GM18909 (cell line): Measurements from ENCODE around the gene NSF.
"Not testable (repeated sequence)": the region's sequence is repeated elsewhere in the genome, so short reads cannot be mapped to it uniquely, and the experiment has no call there.

Source experiments
- ATAC-seq: cut with Tn5 transposase; IDR thresholded peaks from one replicate; pipeline ENCODE4 v1.9.1; 2021; ENCODE audit warnings: mild to moderate bottlenecking; ENCODE audit not compliant: unreplicated experiment, poor library complexity

The NSF gene

DNA sequence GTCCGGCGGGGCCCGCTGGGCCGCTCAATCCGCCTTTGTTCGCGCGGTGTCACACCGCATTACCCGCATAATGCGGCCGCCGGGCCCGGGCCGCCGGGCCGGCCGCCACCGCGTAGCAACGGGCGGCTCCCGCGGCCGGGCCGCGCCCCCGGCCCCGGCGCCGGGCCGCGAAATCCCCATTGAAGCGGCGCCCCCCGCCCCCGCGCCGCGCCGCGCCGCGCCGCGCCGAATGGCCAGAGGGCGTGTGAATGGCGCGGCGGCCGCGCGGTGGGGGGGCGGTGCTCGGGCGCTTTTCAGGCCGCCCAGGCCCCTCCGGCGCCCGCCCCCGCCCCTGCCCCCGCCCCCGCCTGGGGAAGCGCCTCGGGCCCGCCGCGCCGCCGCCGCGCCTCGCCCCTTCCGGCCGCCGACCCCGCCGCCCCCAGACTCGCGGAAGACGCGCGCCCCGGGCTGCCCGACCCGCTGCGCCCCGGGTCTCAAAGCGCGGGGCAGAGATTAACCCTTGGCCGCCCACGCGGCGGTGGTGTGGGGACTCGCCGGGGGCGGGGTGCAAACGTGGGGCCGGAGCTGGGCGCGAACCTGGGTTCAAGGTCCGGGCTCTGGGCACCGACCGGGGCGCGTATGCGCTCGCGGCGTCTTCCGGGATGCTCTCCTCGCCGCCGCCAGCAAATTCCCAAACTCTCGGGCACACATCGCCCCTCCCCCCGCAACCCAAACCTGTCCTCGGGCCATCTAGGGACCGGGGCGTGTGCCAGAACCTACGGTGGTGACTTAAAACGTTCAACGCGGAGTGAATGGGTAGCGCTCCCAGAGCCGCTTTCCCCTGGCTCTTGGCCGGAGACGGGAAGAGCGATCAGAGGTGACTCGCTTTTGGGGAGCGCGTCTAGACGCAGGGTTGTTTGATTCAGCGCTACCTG is 181.3 kb downstream of the NSF start:
- peak; percentile 22 for ATAC-seq

DNA sequence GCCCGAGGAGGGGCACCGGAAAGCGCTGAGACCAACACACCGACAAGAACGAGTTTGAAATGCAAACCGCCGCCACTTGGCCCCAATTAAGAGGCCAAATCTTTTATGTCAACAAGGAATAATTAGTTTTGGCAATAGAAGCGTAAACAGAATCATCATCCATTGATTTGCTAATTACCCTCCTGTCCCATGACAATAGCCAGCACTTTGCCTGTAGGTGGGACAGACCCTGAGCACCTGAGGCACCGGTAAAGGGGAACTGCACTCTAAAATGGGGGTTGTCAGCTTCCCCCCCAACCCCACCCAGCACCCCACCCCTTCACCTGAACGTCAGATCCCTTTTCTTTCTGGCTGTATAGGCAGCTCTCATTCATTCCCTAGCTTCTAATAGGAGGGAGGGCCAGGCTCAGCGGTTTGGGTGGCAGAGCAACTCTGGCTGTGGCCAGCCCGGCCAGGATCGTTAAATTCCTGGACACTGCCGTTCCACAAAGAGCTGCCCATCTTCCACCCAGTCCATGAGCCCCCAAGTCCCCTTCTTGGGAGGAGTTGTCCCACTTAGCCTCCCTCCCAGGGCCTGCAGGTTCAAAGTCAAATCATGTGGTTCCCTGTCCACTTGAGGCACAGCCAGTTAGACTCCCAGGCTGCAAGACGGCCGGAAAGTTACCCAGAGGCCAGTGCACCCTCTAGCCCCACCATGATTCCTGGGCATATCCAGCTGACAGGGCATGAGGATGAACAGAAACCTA is 182.2 kb downstream of the NSF start:
- ATAC-seq = no peak

- no peak for ATAC-seq
Measured at GRCh38 chr17:46773221-46773605, 182.7 kb downstream of the NSF start.

DNA sequence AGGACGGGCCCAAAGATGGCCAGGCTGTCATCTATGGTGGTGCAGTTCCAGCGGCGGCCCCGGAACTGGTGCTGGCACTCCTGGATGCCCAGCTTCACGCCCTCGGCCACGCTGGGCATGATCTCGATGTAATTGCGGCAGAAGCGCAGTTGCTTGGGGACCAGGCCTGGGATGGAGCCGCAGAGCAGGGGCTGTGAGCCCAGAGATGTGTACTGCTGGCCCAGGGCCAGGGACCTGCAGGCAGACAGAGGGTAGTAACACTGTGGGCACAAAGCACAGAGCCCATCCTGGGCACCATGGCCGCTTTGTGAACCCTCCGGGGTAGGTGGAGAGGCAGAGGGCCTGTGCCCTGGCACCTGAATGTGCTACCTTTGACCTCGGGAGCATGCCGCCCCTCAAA is 183.2 kb downstream of the NSF start:
- ATAC-seq = no peak

DNA sequence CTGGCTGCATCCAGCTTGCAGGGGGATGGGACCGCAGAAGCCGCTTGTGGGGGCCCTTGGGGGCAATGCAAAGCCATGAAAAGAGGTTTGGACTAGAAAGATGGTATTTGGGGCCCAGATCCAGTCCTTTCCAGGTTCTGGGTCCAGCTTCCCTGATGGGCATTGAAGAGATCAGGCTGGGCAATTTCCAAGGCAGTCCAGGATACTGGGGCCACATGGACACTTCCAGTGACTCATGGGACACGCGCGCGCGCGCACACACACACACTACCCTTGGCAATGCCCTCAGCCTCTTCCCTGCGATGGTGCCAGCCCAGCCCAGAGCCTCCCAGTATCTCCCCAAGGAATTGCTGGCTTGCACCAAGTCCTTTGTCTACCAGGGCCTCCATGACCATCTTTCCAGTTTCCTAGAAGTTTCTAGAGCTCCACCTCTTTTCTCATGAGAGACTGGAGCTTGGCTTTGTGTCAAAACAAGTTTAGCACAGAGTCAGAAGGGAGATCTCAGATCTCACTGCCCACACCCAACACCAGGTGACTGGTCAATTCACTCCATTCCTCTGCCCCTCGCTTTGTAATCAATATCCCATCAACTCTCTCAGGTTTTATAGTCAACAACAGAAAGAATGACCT is 183.8 kb downstream of the NSF start:
- no peak for ATAC-seq

DNA sequence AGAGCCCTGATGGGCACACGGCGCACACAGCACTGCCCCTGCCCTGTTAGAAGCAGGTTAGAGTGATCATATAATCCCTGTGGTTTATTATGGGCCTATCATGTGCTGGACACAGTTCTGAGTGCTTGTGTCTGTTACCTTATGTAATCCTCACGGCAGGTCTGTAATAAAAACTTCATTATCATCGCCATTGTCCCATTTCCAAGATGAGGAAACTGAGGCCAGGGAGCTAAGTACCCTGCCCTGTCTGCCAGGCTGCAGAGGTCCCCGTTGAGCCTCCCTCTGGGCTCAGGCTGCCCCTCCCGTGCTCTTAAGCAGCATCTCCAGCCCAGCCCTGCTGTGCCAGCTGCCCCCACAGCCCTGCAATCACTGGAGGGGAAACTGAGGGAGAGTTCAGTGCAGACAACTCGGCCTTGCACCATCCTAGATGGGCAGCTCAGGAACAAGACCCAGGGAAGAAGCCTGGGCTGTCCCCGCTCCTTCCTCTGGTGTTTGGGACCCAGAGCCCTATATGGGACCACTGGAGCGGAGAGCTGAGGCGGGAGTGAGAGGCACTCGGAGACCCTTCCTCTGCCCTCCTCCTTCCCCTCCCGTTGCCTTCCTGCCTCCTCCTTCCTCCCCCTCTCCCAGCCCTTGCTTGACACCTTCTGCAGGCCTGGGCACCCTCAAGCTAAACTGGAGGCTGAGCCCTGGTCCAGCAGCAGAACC is 186.0 kb downstream of the NSF start:
- no peak for ATAC-seq

- ATAC-seq = no peak
Measured at GRCh38 chr17:46777943-46778915, 187.8 kb downstream of the NSF start.

DNA sequence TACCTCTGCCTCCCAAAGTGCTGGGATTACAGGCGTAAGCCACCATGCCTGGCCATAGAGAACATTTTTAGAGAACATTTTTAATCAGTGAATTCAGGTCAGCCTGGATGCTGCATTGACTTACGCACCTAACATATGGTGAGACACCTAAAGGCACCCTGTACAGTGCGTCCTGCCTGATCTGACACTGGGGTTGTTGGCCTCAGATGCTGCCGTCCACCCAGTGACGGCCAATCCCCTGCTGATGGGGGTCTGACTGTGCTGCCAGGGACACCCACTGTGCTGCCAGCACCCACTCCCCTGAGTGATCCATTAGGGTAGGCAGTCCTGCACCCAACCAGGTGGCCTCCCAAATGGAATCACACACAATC is 189.5 kb downstream of the NSF start:
- ATAC-seq = no peak

DNA sequence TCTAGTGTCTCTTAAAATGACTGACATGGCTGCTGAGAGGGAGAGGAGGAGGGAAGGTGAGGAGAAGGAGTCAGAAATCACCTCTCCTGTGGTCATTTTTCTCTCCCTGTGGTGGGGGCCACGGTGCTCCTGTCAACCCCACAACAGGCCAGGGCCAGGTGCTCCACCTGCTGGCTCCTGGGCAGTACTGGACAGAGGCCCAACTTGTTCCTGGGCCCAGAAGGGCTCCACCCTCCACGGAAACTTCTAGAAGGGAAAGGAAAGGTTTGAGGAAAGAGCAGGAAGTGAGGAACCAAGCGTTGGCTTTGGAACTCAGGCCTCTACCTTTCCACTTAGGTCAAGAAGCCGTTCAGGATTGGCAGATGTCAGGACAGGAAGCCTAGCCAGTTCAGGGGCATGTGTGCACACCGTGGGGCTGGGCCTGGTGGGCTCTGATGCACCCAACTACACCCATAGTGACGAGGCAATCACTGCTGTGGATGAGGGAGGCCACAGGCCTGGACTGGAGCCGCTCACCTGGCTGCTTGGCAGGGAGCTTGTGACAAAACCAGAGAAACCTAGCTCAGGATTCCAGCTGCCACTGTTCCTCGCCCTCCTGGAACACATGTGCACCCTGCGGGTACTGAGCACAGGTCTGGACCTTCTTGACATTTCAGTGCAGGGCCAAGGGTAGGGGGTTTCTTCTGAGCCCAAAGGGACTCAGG is 191.9 kb downstream of the NSF start:
- ATAC-seq = no peak

DNA sequence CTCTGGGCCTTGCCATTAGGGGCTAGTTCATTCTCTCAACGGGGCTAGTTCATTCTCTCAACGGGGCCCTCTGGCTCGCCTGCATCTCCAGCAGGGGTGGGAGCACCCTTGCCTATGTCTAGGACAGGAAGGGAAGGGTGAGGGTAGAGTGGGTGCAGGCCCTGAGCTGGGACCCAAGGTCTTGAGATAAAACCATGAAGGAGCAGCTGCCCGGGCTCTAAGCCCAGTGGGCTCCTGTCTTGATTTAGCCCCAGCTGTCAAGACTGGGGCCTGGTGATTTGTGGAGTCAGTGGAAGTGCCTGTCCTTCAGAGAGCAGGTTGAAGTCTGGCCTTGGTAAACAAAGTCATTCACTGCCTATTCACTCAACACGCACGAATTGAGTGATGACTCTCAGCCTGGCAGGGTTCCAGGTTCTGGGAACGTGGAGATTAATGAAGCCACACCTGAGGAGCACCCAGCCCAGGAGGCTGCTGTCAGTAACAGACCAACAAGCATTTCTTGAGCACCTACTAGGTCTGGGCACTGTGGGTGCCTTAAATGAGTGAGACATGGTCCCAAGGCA is 192.6 kb downstream of the NSF start:
- ATAC-seq = no peak

DNA sequence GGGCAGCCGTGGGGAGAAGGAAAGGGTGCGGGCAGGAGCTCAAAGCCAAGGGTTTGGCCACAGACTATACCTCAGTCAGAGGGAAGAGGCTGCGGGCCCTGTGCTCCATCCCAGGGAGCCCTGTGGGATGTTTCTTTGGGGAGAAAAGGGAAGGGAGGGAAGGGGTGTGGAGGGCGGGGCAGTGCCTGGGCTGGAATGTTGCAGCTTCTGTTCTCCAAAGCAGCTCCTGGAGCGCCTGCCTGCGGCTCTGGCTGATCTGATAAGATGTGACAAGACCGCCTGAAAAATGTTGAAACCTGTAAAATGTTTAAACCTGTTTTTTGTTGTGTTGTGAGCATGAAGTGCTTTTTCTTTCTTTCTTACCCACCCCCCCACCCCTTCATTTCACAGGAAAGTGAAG is 195.2 kb downstream of the NSF start:
- ATAC-seq = no peak

DNA sequence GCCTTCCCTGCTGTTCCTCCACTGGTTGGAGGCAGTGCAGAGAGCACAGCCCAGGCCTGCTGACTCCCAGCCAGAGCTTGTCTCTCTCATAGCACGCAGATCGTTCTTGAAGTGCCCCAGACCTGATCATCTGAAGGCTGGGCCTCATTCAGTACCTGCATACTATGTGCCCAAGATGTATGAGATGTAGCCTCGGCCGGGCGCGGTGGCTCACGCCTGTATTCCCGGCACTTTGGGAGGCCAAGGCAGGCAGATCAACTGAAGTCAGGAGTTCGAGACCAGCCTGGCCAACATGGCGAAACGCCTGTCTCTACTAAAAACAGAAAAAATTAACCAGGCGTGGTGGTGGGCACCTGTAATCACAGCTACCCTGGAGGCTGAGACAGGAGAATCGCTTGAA is 197.0 kb downstream of the NSF start:
- no peak for ATAC-seq

DNA sequence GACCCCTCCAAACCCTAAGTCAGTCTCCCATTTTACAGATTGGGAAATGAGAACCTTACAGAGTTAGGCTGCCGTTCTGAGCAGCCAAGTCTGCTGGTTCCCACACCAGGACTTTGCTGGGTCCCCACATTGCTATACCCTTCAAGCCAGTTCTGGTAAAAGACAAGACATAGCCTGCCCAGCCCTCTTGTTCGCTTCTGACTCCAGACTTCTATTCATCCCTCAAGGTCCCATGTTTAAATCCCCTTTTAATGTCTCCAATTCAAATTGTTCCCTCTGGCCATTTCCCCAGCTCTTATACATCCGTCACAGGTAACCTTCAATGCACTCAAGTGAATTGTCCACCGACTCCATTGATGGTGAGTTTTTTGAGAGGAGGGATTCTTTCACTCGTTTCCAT is 197.8 kb downstream of the NSF start:
- no peak for ATAC-seq

GRCh38 chr17:46788796-46789195 is 198.3 kb downstream of the NSF start:
- ATAC-seq = no peak

DNA sequence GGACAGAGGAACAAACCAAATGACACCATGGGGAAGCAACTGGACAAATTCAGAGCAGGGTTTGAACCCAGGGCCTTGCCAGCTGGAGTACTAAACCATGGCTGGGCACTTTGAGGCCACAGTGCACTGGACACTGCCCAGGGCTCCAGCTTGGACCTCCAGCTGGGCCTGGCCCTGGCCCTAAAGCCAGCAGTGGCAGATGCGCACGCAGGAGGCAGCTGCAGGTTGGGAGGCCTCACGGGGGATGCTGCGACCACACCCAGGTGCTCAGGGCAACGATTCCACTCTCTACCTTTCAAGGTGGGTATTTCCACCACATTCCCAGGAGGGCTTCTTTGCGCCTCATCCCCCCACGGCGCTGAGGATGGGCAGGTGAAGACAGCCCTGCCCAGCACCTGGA is 199.1 kb downstream of the NSF start:
- ATAC-seq = no peak

GRCh38 chr17:46790216-46790615 is 199.7 kb downstream of the NSF start:
- ATAC-seq = no peak

DNA sequence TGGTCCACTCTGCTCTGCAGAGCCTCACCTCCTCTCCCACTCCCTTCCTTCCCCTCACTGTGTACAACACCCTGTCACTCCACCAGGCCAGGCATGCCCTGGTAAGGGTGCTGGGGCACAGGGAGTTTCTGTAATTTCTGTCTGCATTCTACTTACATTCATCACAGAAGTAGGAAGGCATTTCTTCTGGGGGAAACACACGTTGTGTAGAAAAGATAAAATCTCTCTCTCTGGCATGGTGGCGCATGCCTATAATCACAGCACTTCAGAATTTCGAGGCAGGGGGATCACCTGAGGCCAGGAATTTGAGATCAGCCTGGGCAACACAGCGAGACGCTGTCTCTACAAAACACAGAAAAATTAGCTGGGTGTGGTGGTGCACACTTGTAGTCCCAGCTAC is 201.1 kb downstream of the NSF start:
- no peak for ATAC-seq

- ATAC-seq = no peak
Measured at GRCh38 chr17:46792071-46792470, 201.6 kb downstream of the NSF start.

- ATAC-seq = not testable (repeated sequence)
Measured at GRCh38 chr17:46793023-46793422, 202.6 kb downstream of the NSF start.
